GM18520 (cell line): ENCODE measurements around the gene UBASH3A.
A peak's percentile ranks its signal among the peaks of the same experiment; 100 is the strongest.

Source experiments
- ATAC-seq: cut with Tn5 transposase; IDR thresholded peaks from one replicate; pipeline ENCODE4 v1.9.1; 2021; ENCODE audit not compliant: unreplicated experiment

UBASH3A gene

DNA sequence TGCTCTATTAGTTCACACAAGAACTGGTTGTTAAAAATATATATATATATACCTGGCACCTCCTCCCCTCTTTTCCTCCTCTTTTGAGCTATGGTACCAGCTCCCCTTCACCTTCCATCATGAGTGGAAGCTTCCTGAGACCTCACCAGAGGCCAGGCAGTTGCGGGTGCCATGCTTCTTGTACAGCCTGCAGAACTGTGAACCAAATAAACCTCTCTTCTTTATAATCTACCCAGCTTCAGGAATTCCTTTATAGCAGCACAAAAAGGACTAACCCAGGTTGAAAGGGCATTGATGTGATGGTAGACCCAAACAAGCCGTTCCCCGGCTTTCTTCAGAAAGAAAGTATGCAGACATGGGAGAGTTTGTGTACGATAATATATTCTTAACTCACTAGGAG lies 77.5 kb downstream of the UBASH3A start:
- ATAC-seq, result no peak

DNA sequence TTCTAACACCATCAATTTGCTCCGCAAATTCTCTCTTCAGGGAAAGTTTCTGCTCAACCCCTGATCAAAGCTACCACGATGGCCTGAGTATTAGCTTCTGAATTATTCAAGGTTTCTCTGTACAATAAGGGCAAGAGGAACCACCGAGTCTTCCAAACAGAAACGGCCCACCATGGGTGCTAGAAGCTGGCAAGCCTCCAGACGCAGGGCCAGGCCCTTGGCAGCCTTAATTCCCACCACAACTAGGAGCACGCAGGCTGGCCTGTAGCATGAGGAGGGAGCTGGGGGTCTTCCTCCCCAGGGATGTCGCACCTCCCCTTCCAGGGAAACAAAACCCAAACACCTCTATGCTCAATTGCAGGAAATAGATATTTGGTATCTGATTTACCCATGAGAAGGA lies 81.3 kb downstream of the UBASH3A start:
- ATAC-seq, result no peak

DNA sequence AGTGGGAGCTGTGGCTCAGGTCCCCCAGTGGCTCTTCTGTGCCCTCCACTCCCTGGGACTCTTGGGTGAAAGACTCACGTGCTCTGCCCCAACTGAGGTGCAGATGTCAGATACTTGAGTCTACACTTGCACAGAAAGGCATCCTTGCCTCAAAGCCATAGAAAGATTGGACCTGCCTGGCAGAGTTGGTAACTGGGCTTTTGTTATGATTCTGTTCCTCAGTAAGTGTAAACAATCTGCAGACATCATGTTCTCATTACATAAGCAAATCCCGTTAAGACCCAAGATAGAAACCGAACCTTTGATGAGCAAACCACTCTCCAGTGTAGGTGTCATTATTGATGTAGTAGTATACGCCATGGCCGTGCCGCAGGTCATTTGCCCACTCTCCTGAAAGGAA lies 82.4 kb downstream of the UBASH3A start:
- no peak for ATAC-seq

DNA sequence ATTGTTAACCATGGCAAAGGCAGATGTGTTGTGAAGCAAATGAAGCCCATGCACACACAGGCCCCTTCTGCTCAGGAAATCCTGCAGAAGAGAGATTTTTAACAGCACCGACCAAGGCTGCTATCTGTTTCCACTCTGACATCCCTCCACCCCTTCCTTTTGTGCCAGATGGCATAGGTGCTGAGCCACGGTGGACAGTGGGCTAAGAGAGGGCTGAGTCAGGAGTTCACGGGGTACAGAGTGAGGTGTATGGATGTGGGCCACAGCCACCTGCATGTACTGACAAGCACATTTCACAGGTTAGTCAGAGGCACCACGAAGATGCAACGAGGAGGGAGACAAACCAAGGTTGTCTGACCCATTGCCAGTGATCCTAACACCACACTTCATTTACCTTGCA lies 82.8 kb downstream of the UBASH3A start:
- no peak for ATAC-seq

DNA sequence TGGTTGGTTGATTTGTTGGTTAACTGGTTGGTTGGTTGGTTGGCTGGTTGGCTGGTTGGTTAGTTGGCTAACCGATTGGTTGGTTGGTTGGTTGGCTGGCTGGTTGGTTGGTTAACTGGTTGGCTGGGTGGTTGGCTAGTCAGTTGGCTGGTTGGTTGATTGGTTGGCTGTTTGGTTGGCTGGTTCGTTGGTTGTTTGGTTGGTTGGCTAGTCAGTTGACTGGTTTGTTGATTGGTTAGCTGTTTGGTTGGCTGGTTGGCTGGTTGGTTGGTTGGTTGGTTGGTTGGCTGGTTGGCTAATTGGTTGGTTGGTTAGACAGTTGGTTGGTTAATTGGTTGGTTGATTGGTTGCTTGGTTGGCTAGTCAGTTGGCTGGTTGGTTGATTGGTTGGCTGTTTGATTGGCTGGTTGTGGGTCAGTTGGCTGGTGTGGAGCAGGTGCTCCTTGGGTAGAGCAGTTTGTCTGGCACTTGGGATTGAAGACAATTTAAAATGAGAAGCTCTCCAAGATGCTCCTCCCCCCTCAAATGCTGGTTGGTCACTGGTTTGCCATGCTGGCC lies 85.4 kb downstream of the UBASH3A start:
- no peak for ATAC-seq

DNA sequence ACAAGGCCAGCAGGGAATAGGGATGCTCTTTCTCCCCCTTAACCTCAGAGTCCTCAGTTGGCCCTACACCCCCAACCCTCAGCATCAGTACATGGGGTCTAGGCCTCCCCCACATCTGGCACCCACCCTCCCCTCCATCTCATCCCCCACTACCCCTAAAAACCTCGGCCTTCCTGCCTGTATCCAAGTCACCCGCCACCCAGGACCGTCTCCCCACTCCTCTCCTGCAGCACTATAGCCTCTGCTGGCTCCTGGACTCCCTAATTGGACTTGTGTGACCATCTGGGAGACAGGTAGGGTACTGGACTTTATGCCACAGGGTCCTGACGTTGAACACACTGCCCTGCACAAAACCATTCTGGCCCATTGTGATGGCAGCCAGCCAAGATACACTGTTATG lies 86.3 kb downstream of the UBASH3A start:
- ATAC-seq, result no peak

DNA sequence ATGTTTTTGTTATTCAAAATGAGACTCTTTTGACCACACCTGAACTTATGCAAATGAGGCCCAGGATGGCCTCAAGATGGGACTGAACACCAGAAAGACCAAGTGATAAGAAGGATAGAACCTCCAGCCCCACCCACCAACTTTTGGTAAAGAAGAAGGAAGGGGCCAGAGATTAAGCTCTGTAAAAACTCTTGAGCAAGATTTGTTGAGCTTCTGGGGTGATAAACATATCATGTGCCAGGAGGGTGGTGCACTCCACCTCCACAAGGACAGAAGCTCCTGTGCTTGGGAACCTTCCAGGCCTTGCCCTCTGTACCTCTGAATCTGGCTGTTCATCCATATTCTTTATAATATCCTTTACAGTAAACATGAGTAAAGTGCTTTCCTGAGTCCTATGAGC lies 87.0 kb downstream of the UBASH3A start:
- ATAC-seq, result no peak

DNA sequence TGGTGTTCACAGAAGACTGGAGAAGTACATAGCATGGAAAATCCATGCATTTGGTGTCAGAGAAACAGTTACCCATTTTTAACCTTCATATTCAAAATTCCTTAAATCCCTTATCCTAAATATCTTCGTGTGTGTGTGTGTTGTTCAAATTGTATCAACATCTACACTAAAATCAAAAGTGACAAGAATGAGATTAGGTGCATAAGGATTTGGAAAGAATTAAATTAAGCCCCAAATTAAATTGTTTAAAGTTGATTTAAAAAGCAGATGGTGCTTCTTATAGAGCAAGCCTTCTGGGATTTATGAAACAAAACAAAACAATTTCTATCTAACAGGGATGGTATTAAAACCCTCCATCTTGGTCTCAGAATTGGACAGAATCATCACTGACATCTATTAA lies 87.6 kb downstream of the UBASH3A start:
- ATAC-seq, result no peak

DNA sequence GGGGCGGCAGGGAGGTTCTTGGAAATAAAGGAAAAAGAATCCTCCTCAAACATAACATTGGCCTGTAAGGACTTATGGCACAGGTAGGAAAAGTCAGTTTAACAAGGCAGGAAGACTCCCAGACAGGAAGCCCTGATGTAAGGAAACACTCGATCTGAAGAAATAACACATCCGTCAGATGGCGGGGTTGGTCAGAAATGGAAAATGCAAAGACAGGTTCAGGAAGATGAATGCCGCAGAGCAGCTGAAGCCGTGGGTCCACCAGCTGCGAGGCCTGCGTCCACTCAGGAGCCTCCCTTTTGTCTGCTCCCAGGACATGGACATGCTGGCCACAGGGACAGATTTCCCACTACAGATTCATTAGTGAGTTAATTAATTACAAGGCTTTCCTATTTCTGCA lies 88.5 kb downstream of the UBASH3A start:
- ATAC-seq, result no peak

DNA sequence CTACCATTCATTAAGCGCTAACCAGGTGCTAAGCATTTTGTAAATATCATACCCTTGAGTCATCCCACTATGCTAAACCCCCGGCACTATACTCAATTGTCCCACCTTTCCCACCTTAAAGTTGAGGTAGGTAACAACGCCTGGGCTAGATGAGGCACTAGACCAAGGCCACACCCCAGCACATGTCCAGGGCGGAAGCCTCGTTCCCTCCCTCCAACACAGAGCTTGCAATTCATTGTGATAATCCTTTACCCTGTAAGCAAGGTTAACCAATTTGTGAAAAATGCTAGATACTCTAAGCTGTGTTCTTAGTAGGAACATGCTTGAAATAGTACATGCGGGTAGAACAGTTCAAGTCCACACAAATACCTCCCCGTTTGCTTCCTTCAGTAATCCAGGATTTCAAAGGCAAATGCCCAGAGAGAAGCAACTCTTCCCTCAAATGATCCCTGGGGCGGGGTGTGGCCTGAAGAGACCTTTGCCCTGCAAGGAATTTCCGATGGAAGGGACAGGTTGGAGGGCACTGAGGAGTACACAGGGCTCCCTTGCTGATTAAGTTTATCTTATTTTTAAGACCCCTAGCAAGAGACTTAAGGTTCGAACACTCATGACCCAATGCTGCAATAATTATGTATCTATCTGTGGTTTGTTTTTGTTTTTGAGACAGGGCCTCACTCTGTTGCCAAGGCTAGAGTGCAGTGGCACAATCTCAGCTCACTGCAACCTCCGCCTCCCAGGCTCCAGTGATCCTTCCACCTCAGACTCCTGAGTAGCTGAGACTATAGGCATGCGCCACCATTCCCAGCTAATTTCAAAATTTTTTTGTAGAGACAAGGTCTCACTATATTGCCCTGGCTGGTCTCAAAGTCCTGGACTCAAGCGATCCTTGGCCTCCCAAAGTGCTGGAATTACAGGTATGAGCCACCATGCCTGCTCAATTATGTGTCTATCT lies 89.7 kb downstream of the UBASH3A start:
- ATAC-seq, result no peak

DNA sequence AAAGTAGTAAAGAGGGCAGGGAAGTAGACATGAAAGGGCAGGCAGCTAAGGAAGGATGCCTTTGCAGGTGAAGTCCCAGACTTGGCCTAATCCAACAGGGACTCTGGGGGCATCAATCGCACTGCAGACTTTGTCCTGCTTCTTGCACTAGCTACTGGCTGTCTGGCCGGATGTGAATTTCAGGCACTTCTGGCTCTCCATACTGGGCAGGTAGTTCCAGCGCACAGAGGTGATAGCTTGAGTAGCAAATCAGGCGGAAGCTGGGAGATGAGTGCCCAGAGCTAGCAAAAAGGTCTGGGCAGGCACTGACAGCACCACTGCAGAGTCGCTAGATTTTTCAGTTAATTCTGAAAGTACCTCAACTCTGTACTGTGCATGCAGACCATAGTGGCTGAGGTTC lies 91.3 kb downstream of the UBASH3A start:
- ATAC-seq, result no peak

DNA sequence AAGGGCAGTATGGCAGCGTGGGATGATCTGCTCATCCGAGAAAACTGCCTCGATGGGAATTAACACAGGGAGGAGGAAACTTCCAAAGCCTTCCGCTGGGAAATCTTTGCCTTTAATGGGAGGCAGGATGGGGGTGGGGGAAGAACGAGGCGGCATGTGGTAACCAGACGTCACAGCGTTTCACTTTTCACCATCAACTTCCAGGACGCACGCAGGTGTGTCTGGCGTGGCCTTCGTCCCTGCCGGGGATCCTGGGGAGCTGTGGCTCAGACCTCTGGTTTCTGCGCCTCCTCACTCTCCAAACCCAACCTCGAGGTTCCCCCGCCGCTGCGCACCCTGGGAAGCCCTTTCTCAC lies 92.0 kb downstream of the UBASH3A start:
- no peak for ATAC-seq

DNA sequence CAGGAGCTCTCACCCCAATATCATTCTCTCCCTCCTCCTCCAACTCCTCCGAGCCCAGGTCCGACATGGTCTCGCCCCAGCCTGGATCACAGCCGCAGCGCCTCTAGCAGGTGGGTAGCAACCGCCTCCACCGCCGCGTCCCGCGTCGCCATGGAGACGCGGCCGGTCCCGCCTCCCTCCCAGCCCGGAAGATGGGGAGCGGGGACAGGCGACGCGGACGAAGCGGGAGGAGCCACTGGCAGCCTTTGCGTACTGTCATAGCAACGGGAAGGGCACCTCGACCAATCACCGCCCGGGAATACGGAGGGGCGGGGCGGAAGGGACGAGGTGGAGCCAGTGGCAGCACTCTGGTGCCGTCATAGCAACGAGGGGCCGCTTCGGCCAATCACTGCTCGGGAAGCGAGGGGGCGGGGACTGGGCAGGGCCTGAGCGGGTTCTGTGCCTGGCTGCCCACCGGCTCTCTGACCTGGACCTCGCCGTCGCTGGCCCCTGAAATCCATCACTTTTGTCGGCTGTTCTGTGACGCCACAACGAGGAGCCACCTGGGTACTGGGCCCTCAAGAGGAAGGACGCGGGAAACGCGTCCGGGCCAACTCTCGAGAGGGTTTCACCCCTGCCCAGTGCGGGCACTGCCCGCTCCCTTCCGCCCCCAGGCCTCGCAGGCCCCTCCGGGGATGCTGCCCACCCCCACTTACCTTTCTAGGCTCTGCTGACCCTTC lies 92.6 kb downstream of the UBASH3A start, which contains the start of gene RSPH1:
Gene RSPH1, minus strand, starts transcription at position 105 of the 719 bp plus-strand sequence. Its CDS starts 38 bp downstream, at position 67.
- ATAC-seq, result peak; percentile 99

DNA sequence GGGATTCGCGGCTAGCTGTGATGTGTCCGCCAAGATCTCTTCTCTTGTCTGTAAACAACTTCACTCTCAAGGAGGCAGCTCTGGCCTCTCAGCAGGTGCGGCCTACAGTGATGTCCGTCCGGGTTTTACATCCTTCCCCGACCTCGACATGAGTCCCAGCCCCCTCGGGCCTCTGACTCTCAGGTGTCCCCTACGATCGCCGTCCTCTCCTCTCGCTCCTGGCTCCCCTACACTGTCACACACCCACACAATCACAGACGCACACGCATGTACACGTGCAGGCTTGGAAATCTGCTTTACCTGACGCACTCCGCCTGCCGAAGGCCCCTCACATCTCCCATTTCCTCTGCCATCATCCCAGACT lies 93.1 kb downstream of the UBASH3A start:
- no peak for ATAC-seq
